Karpas-422 (cell line): ENCODE measurements around the gene COA4. TPM values are rescaled to one million over a fixed set of nuclear protein-coding genes. Genes with fewer than 3 reads are reported as not detected.

Experiments used
- DNase-seq: peaks from one replicate; pipeline ENCODE4 v3.0.0-alpha.2; 2015
- H2AFZ ChIP-seq: fragments of 200-600 bp; sonication (generic); 2 replicates; pipeline ENCODE4 v1.6.1; 2014; ENCODE audit warnings: antibody characterized with exemption, low read length, mixed read lengths
- H3K27ac ChIP-seq: fragments of 200-600 bp; sonication (generic); 2 replicates; pipeline ENCODE4 v1.5.1; 2014; ENCODE audit warnings: mild to moderate bottlenecking, low read length, moderate library complexity
- H3K27me3 ChIP-seq: fragments of 200-600 bp; sonication (generic); 2 replicates; pipeline ENCODE4 v1.6.1; 2014; ENCODE audit warnings: low read length, mixed read lengths
- H3K36me3 ChIP-seq: fragments of 200-600 bp; sonication (generic); 2 replicates; pipeline ENCODE4 v1.6.1; 2014; ENCODE audit warnings: low read length, mixed read lengths; ENCODE audit not compliant: insufficient read depth
- H3K4me1 ChIP-seq: fragments of 200-600 bp; sonication (generic); 2 replicates; pipeline ENCODE4 v1.6.1; 2014; ENCODE audit warnings: mild to moderate bottlenecking, low read length, mixed read lengths
- H3K4me2 ChIP-seq: fragments of 200-600 bp; sonication (generic); 2 replicates; pipeline ENCODE4 v1.6.1; 2014; ENCODE audit warnings: low read length, low read depth, mild to moderate bottlenecking; ENCODE audit not compliant: poor library complexity, severe bottlenecking
- H3K4me3 ChIP-seq: fragments of 200-600 bp; sonication (generic); 2 replicates; pipeline ENCODE4 v1.5.1; 2014; ENCODE audit warnings: mild to moderate bottlenecking, antibody characterized with exemption, low read length, mixed read lengths
- H3K79me2 ChIP-seq: fragments of 200-600 bp; sonication (generic); 2 replicates; pipeline ENCODE4 v1.6.1; 2014; ENCODE audit warnings: mild to moderate bottlenecking, low read length, mixed read lengths
- H3K9ac ChIP-seq: fragments of 200-600 bp; sonication (generic); 2 replicates; pipeline ENCODE4 v1.6.0; 2014; ENCODE audit warnings: low read length
- H3K9me2 ChIP-seq: fragments of 200-600 bp; sonication (generic), shearing (Covaris generic); replicated peaks from 2 replicates; pipeline ENCODE4 v1.6.0; 2014; ENCODE audit warnings: mild to moderate bottlenecking, low read length, moderate library complexity; ENCODE audit not compliant: insufficient read depth
- H3K9me3 ChIP-seq: fragments of 300-700, 200-600 bp; sonication (generic); 2 replicates; pipeline ENCODE4 v1.6.1; 2014; ENCODE audit warnings: low read length, mixed read lengths
- H4K20me1 ChIP-seq: fragments of 200-600 bp; sonication (generic); 2 replicates; pipeline ENCODE4 v1.6.1; 2014; ENCODE audit warnings: mild to moderate bottlenecking, antibody characterized with exemption, low read length, low read depth; ENCODE audit not compliant: insufficient read depth
- total RNA-seq: library from RNA; depleted of rRNA; stranded (reverse); fragments of >200 nt; shearing (Covaris generic); gene quantifications from 2 replicates; pipeline ENCODE4 v1.2.3, GENCODE V29; 2014; ENCODE audit warnings: low replicate concordance; rRNA removed

Gene COA4
- 134 and 207 TPM in 2 replicates for total RNA-seq

- peak within 1 kb of the TSS; percentile 90 for H3K4me2 ChIP-seq
- no peaks in the 10 kb centered on the region for H3K9me3 ChIP-seq
- no peak within 1 kb of the TSS for H2AFZ ChIP-seq
- H3K9me2 ChIP-seq = no peaks in the 10 kb centered on the region
- no peaks in the 10 kb centered on the region for H4K20me1 ChIP-seq
- peak within 1 kb of the TSS; percentile 86 for H3K9ac ChIP-seq
- H3K27me3 ChIP-seq = no peaks in the 10 kb centered on the region
- peaks cover 33% of the 10 kb centered on the region for H3K36me3 ChIP-seq
- peak; percentile 100 for DNase-seq
- peak within 1 kb of the TSS; percentile 97 for H3K4me3 ChIP-seq
- H3K27ac ChIP-seq = peak within 1 kb of the TSS; percentile 85
- H3K79me2 ChIP-seq = peaks cover 64% of the 10 kb centered on the region
- H3K4me1 ChIP-seq = peaks cover 27% of the 10 kb centered on the region
Measured at GRCh38 chr11:73876424-73877310, at the start of gene COA4, which contains the start of gene PAAF1. Gene COA4 (minus strand): TSS chr11:73876846. CDS start chr11:73873378, 3,468 bp downstream. Gene PAAF1 (plus strand): TSS chr11:73876999. CDS start chr11:73877022, 23 bp downstream.

GRCh38 chr11:73921180-73921579 lies 44.5 kb upstream of the COA4 start:
- Histone ChIP-seq H3K9me2 (no peaks in the 10 kb centered on the region), H4K20me1 (no peaks in the 10 kb centered on the region)

GRCh38 chr11:73916435-73916834 lies 39.8 kb upstream of the COA4 start:
- Histone ChIP-seq H3K4me2 (no peak overlapping the region), H4K20me1 (no peaks in the 10 kb centered on the region), H3K79me2 (no peaks in the 10 kb centered on the region), H3K9me2 (no peaks in the 10 kb centered on the region), H3K27ac (no peak overlapping the region), H3K4me1 (no peaks in the 10 kb centered on the region), H3K27me3 (no peaks in the 10 kb centered on the region), H3K9me3 (no peaks in the 10 kb centered on the region), H3K4me3 (no peak overlapping the region), H2AFZ (no peak overlapping the region), H3K36me3 (peaks cover 23% of the 10 kb centered on the region), H3K9ac (no peak overlapping the region)
- no peak for DNase-seq

More at GRCh38 chr11:73921180-73921579, 44.5 kb upstream of the COA4 start:
- H3K27me3 ChIP-seq = no peaks in the 10 kb centered on the region
- H3K4me3 ChIP-seq = no peak overlapping the region
- H3K36me3 ChIP-seq = peaks cover 30% of the 10 kb centered on the region
- H3K27ac ChIP-seq = no peak overlapping the region
- H3K9ac ChIP-seq = no peak overlapping the region
- no peak for DNase-seq
- H3K4me1 ChIP-seq = no peaks in the 10 kb centered on the region
- no peaks in the 10 kb centered on the region for H3K79me2 ChIP-seq
- no peaks in the 10 kb centered on the region for H3K9me3 ChIP-seq
- no peak overlapping the region for H2AFZ ChIP-seq
- no peak overlapping the region for H3K4me2 ChIP-seq

- peaks cover 21% of the 10 kb centered on the region for H3K36me3 ChIP-seq
- H3K79me2 ChIP-seq = no peaks in the 10 kb centered on the region
- H3K4me3 ChIP-seq = no peak overlapping the region
- no peak overlapping the region for H3K27ac ChIP-seq
- no peaks in the 10 kb centered on the region for H3K27me3 ChIP-seq
- H3K9ac ChIP-seq = no peak overlapping the region
- H4K20me1 ChIP-seq = no peaks in the 10 kb centered on the region
- DNase-seq = no peak
- no peak overlapping the region for H3K4me2 ChIP-seq
- no peaks in the 10 kb centered on the region for H3K4me1 ChIP-seq
- H3K9me3 ChIP-seq = no peaks in the 10 kb centered on the region
- H3K9me2 ChIP-seq = no peaks in the 10 kb centered on the region
- no peak overlapping the region for H2AFZ ChIP-seq
Measured at GRCh38 chr11:73914284-73914683, 37.6 kb upstream of the COA4 start.

GRCh38 chr11:73913472-73913871 lies 36.8 kb upstream of the COA4 start:
- H3K4me3 ChIP-seq = no peak overlapping the region
- no peaks in the 10 kb centered on the region for H3K79me2 ChIP-seq

GRCh38 chr11:73912026-73912425 lies 35.4 kb upstream of the COA4 start:
- no peaks in the 10 kb centered on the region for H3K9me3 ChIP-seq
- no peak for DNase-seq
- no peaks in the 10 kb centered on the region for H4K20me1 ChIP-seq
- no peak overlapping the region for H2AFZ ChIP-seq
- H3K27ac ChIP-seq = no peak overlapping the region
- no peak overlapping the region for H3K4me2 ChIP-seq
- H3K36me3 ChIP-seq = peaks cover 15% of the 10 kb centered on the region
- no peaks in the 10 kb centered on the region for H3K27me3 ChIP-seq
- H3K4me1 ChIP-seq = no peaks in the 10 kb centered on the region
- no peaks in the 10 kb centered on the region for H3K79me2 ChIP-seq
- no peaks in the 10 kb centered on the region for H3K9me2 ChIP-seq
- H3K9ac ChIP-seq = no peak overlapping the region
- no peak overlapping the region for H3K4me3 ChIP-seq

More at GRCh38 chr11:73913472-73913871, 36.8 kb upstream of the COA4 start:
- Histone ChIP-seq H3K27me3 (no peaks in the 10 kb centered on the region), H3K36me3 (peaks cover 16% of the 10 kb centered on the region; the same call in 1 of the 2 replicates), H3K9me2 (no peaks in the 10 kb centered on the region), H4K20me1 (no peaks in the 10 kb centered on the region), H3K27ac (no peak overlapping the region), H2AFZ (no peak overlapping the region), H3K4me2 (no peak overlapping the region), H3K9ac (no peak overlapping the region), H3K9me3 (no peaks in the 10 kb centered on the region), H3K4me1 (no peaks in the 10 kb centered on the region)
- DNase-seq = no peak

GRCh38 chr11:73907191-73907590 lies 30.5 kb upstream of the COA4 start:
- no peaks in the 10 kb centered on the region for H3K79me2 ChIP-seq
- H4K20me1 ChIP-seq = no peaks in the 10 kb centered on the region
- no peaks in the 10 kb centered on the region for H3K27me3 ChIP-seq
- H3K9me3 ChIP-seq = no peaks in the 10 kb centered on the region
- peaks cover 20% of the 10 kb centered on the region for H3K36me3 ChIP-seq
- no peak overlapping the region for H3K9ac ChIP-seq
- H3K9me2 ChIP-seq = no peaks in the 10 kb centered on the region
- no peak overlapping the region for H3K4me2 ChIP-seq
- no peak for DNase-seq
- no peaks in the 10 kb centered on the region for H3K4me1 ChIP-seq
- H3K4me3 ChIP-seq = no peak overlapping the region
- no peak overlapping the region for H3K27ac ChIP-seq
- H2AFZ ChIP-seq = no peak overlapping the region

GRCh38 chr11:73902303-73902702 lies 25.7 kb upstream of the COA4 start:
- Histone ChIP-seq H3K9ac (no peak overlapping the region), H3K27ac (no peak overlapping the region), H3K79me2 (no peaks in the 10 kb centered on the region), H3K4me1 (no peaks in the 10 kb centered on the region), H3K27me3 (no peaks in the 10 kb centered on the region), H4K20me1 (no peaks in the 10 kb centered on the region), H3K9me2 (no peaks in the 10 kb centered on the region), H2AFZ (no peak overlapping the region), H3K9me3 (no peaks in the 10 kb centered on the region), H3K4me3 (no peak overlapping the region), H3K36me3 (peaks cover 13% of the 10 kb centered on the region; the same call in 1 of the 2 replicates), H3K4me2 (no peak overlapping the region)
- DNase-seq = no peak
